Progenitor cell of endocrine pancreas (in vitro differentiated cells): Measurements from ENCODE around the gene NR1I3. TPM values are rescaled to one million over a fixed set of nuclear protein-coding genes. Genes with fewer than 3 reads are reported as not detected.

Experiments used
- DNase-seq: peaks from one replicate; pipeline ENCODE4 v3.0.0; 2021; ENCODE audit warnings: low spot score; ENCODE audit not compliant: unreplicated experiment
- H3K27ac Mint-ChIP-seq: 2 replicates; pipeline ENCODE4 v1.8.0; 2021; ENCODE audit warnings: mild to moderate bottlenecking, moderate library complexity, mixed read lengths
- H3K27me3 Mint-ChIP-seq: 2 replicates; pipeline ENCODE4 v1.8.0; 2021; ENCODE audit warnings: mixed read lengths
- H3K36me3 Mint-ChIP-seq: 2 replicates; pipeline ENCODE4 v1.8.0; 2022; ENCODE audit warnings: mixed read lengths; ENCODE audit not compliant: insufficient read depth
- H3K4me1 Mint-ChIP-seq: 2 replicates; pipeline ENCODE4 v1.8.0; 2021; ENCODE audit warnings: low read depth, mixed read lengths
- H3K4me3 Mint-ChIP-seq: 2 replicates; pipeline ENCODE4 v1.8.0; 2021; ENCODE audit warnings: low read depth, mild to moderate bottlenecking, moderate library complexity, mixed read lengths
- H3K9me3 Mint-ChIP-seq: 2 replicates; pipeline ENCODE4 v1.8.0; 2021; ENCODE audit warnings: low read depth, mixed read lengths
- total RNA-seq: library from RNA; stranded (reverse); gene quantifications from 2 replicates; pipeline ENCODE4 v1.2.1, GENCODE V29; 2021
- TF ChIP-seq, protein P1 (sequence below): fragments of 200-600 bp; sonication (generic); IDR thresholded peaks from one replicate; pipeline ENCODE4 v1.5.0; 2021; ENCODE audit warnings: antibody characterized with exemption, mild to moderate bottlenecking; ENCODE audit not compliant: unreplicated experiment

The NR1I3 gene
- total RNA-seq, 1 donor from 2014 or later = not detected

GRCh38 chr1:161216945-161217712 is 20.9 kb downstream of the NR1I3 start:
- H3K9me3 Mint-ChIP-seq = no peaks in the 10 kb centered on the region
- peaks cover 43% of the 10 kb centered on the region for H3K4me1 Mint-ChIP-seq
- peak overlapping the region; percentile 73 for H3K27ac Mint-ChIP-seq
- TF ChIP-seq, protein P1, sequence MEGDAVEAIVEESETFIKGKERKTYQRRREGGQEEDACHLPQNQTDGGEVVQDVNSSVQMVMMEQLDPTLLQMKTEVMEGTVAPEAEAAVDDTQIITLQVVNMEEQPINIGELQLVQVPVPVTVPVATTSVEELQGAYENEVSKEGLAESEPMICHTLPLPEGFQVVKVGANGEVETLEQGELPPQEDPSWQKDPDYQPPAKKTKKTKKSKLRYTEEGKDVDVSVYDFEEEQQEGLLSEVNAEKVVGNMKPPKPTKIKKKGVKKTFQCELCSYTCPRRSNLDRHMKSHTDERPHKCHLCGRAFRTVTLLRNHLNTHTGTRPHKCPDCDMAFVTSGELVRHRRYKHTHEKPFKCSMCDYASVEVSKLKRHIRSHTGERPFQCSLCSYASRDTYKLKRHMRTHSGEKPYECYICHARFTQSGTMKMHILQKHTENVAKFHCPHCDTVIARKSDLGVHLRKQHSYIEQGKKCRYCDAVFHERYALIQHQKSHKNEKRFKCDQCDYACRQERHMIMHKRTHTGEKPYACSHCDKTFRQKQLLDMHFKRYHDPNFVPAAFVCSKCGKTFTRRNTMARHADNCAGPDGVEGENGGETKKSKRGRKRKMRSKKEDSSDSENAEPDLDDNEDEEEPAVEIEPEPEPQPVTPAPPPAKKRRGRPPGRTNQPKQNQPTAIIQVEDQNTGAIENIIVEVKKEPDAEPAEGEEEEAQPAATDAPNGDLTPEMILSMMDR = no peak
- H3K4me3 Mint-ChIP-seq = no peak overlapping the region
- no peak for DNase-seq
- H3K27me3 Mint-ChIP-seq = no peaks in the 10 kb centered on the region
- H3K36me3 Mint-ChIP-seq = peaks cover 19% of the 10 kb centered on the region

GRCh38 chr1:161215076-161215475 is 22.9 kb downstream of the NR1I3 start, which contains the start of gene FCER1G:
FCER1G (plus strand) TSS chr1:161215295; CDS start chr1:161215322, 27 bp downstream.
- Mint-ChIP-seq H3K27ac (no peak within 1 kb of the TSS), H3K36me3 (peaks cover 27% of the 10 kb centered on the region), H3K4me3 (no peak within 1 kb of the TSS), H3K4me1 (peaks cover 38% of the 10 kb centered on the region), H3K27me3 (no peaks in the 10 kb centered on the region), H3K9me3 (no peaks in the 10 kb centered on the region)
- TF ChIP-seq, protein P1 = no peak
- no peak for DNase-seq

DNA sequence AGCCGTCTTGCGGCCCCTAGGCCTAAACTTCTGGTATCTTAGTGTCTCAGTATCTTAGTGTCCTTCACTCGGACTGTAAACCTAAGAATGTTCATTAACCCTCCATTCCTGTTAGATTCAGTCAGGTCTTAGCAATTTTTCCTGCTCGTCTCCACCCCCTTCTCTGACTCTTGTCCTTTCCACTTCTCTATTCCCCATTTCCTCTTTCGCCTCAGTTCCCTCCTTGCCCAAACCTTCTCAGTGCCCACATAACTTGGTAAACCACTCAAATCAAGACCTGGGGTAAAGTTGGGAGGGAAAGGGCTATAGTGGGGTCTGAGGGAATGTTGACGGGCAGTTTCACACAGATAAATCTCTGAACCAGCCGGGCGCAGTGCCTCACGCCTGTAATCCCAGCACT is 23.6 kb downstream of the NR1I3 start:
- peaks cover 34% of the 10 kb centered on the region for H3K4me1 Mint-ChIP-seq
- no peak overlapping the region for H3K4me3 Mint-ChIP-seq
- H3K27me3 Mint-ChIP-seq = no peaks in the 10 kb centered on the region
- TF ChIP-seq, protein P1 = no peak
- H3K9me3 Mint-ChIP-seq = no peaks in the 10 kb centered on the region
- H3K36me3 Mint-ChIP-seq = peaks cover 30% of the 10 kb centered on the region
- DNase-seq = no peak
- H3K27ac Mint-ChIP-seq = no peak overlapping the region

DNA sequence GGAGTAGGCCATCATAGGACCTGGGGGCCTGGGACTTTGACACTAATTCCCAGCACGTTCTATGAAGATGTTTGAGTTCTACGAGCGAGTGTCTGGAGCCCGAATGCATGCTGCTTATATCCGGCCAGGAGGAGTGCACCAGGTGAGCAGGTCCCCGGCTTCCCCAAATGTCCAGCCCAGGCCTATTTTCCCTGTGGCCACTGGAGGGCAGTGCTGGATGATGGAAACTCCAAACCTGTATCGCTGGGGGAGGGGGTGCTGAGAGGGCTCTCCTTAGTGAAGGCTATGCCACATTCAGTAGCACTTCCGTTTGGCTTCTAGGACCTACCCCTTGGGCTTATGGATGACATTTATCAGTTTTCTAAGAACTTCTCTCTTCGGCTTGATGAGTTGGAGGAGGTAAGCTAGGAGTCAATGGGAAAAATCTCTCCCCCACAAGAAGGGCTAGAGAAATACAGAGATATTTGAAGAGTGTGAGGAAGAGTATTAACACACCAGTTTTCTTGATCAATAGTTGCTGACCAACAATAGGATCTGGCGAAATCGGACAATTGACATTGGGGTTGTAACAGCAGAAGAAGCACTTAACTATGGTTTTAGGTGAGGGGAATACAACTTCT is 28.1 kb downstream of the NR1I3 start:
- TF ChIP-seq, protein P1 = peak; percentile 95
- peak; percentile 74 for DNase-seq
- Mint-ChIP-seq H3K4me3 (no peak overlapping the region), H3K9me3 (no peaks in the 10 kb centered on the region), H3K27ac (peak overlapping the region; percentile 35), H3K4me1 (peaks cover 3% of the 10 kb centered on the region), H3K27me3 (no peaks in the 10 kb centered on the region), H3K36me3 (peaks cover 31% of the 10 kb centered on the region)

DNA sequence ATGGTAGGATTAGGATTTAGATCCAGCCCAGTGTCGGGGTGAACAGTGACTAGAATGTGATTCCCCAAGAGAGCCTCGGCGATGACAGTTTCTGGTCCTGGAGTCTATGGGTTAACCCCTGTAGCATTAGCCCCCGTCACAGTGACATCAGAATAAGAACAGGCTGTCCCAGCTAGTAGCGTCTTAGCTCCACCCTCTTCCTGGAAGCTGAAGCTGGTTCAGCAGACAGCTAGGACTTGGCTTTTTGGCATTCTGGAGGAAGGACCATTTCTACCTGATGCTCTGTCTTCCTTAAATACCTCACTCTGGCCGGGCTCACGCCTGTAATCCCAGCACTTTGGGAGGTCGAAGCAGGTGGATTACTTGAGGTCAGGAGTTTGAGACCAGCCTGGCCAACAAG is 30.8 kb downstream of the NR1I3 start:
- Mint-ChIP-seq H3K27ac (no peak overlapping the region), H3K36me3 (peaks cover 21% of the 10 kb centered on the region), H3K9me3 (no peaks in the 10 kb centered on the region), H3K4me3 (no peak overlapping the region), H3K4me1 (peaks cover 10% of the 10 kb centered on the region), H3K27me3 (no peaks in the 10 kb centered on the region)
- no peak for DNase-seq
- TF ChIP-seq, protein P1 = no peak
